CD14-positive monocyte (primary cell): ENCODE data around the gene CRYBA2. TPM values are rescaled to one million over a fixed set of nuclear protein-coding genes. Genes with fewer than 3 reads are reported as not detected.

Experiments used
- DNase-seq, 3 donors: peaks; one replicate each; pipeline ENCODE4 v3.0.0-alpha.2; 2011 to 2022
- H2AFZ ChIP-seq: 2 replicates; pipeline ENCODE4 v1.6.0; 2012; ENCODE audit warnings: mild to moderate bottlenecking, low read depth, low read length, inconsistent platforms; ENCODE audit not compliant: insufficient read depth, poor library complexity, severe bottlenecking
- H3K27ac ChIP-seq, 2 donors: 1 replicate in 1 of 2; 2 replicates in 1 of 2; pipeline ENCODE4 v1.5.1; 2012 to 2013; ENCODE audit warnings: low read length in 2 of 2, control low read depth in 1 of 2, inconsistent platforms in 1 of 2, low read depth in 1 of 2, mild to moderate bottlenecking in 1 of 2
- H3K27me3 ChIP-seq, 2 donors: one replicate each; pipeline versions ENCODE4 v1.6.0 to v1.6.1; 2011 to 2013; ENCODE audit warnings: low read length in 2 of 2; ENCODE audit not compliant: control insufficient read depth in 2 of 2, insufficient read depth in 2 of 2
- H3K36me3 ChIP-seq, 2 donors: replicated peaks in 1 of 2; 1 replicate in 1 of 2; 2 replicates in 1 of 2; pipeline versions ENCODE4 v1.5.1 to v1.6.1; 2012 to 2013; ENCODE audit warnings: low read length in 2 of 2, control low read depth in 1 of 2, inconsistent platforms in 1 of 2, mild to moderate bottlenecking in 1 of 2; ENCODE audit not compliant: insufficient read depth in 2 of 2, control insufficient read depth in 1 of 2
- H3K4me1 ChIP-seq, 2 donors: 1 replicate in 1 of 2; 2 replicates in 1 of 2; pipeline versions ENCODE4 v1.5.1 to v1.6.1; 2012 to 2013; ENCODE audit warnings: low read length in 2 of 2, control low read depth in 1 of 2, inconsistent platforms in 1 of 2, mild to moderate bottlenecking in 1 of 2, moderate library complexity in 1 of 2; ENCODE audit not compliant: insufficient read depth in 2 of 2, control insufficient read depth in 1 of 2
- H3K4me2 ChIP-seq: replicated peaks from 2 replicates; pipeline ENCODE3; 2012; ENCODE audit warnings: low read length, moderate library complexity, mild to moderate bottlenecking; ENCODE audit not compliant: poor library complexity, severe bottlenecking; ENCODE audit errors: extremely low read depth
- H3K4me3 ChIP-seq, 3 experiments: fragments of 200-600 bp in 1 of 3; sonication (generic) in 1 of 3; replicated peaks in 1 of 3; 1 replicate in 2 of 3; 2 replicates in 1 of 3; pipeline ENCODE4 v1.5.1; 2011 to 2013; ENCODE audit warnings: low read length in 3 of 3, mild to moderate bottlenecking in 3 of 3, control low read depth in 2 of 3, low read depth in 2 of 3, inconsistent platforms in 1 of 3, moderate library complexity in 1 of 3
- H3K79me2 ChIP-seq: 2 replicates; pipeline ENCODE4 v1.6.0; 2012; ENCODE audit warnings: mild to moderate bottlenecking, control low read depth, inconsistent platforms, low read length, moderate library complexity; ENCODE audit not compliant: insufficient read depth
- H3K9ac ChIP-seq: 2 replicates; pipeline ENCODE4 v1.6.0; 2017; ENCODE audit warnings: low read length, mild to moderate bottlenecking; ENCODE audit not compliant: insufficient read depth, poor library complexity, severe bottlenecking
- H3K9me3 ChIP-seq, 2 donors: replicated peaks in 1 of 2; 1 replicate in 1 of 2; 2 replicates in 1 of 2; pipeline versions ENCODE4 v1.5.1 to v1.6.1; 2012 to 2013; ENCODE audit warnings: low read length in 2 of 2, control low read depth in 1 of 2; ENCODE audit not compliant: control insufficient read depth in 1 of 2, insufficient read depth in 1 of 2
- H4K20me1 ChIP-seq: 2 replicates; pipeline ENCODE4 v1.6.0; 2012; ENCODE audit warnings: mild to moderate bottlenecking, low read length, control low read depth, moderate library complexity; ENCODE audit not compliant: insufficient read depth
- H3K27ac Mint-ChIP-seq, 7 donors: one replicate each; pipeline ENCODE4 v1.8.0; 2020; ENCODE audit warnings: mild to moderate bottlenecking in 7 of 7, mixed read lengths in 7 of 7, moderate library complexity in 6 of 7, inconsistent platforms in 2 of 7
- H3K27me3 Mint-ChIP-seq, 3 donors: one replicate each; pipeline ENCODE4 v1.8.0; 2021 to 2022; ENCODE audit warnings: low read depth in 3 of 3, mild to moderate bottlenecking in 3 of 3, mixed read lengths in 3 of 3, moderate library complexity in 3 of 3, inconsistent platforms in 1 of 3
- H3K36me3 Mint-ChIP-seq, 2 donors: one replicate each; pipeline ENCODE4 v1.8.0; 2020; ENCODE audit warnings: mixed read lengths in 2 of 2, inconsistent platforms in 1 of 2, mild to moderate bottlenecking in 1 of 2
- H3K4me1 Mint-ChIP-seq: one replicate; pipeline ENCODE4 v1.8.0; 2020; ENCODE audit warnings: mild to moderate bottlenecking, mixed read lengths
- H3K4me3 Mint-ChIP-seq, 2 donors: one replicate each; pipeline ENCODE4 v1.8.0; 2020; ENCODE audit warnings: mild to moderate bottlenecking in 2 of 2, mixed read lengths in 2 of 2, moderate library complexity in 1 of 2
- H3K9me3 Mint-ChIP-seq, 7 donors: one replicate each; pipeline ENCODE4 v1.8.0; 2020 to 2022; ENCODE audit warnings: mixed read lengths in 7 of 7, mild to moderate bottlenecking in 6 of 7, moderate library complexity in 6 of 7, inconsistent platforms in 2 of 7
- WGBS: methylation state at CpG from one replicate; pipeline ENCODE4 v1.1.5; 2013; ENCODE audit warnings: missing lambda C conversion rate; ENCODE audit not compliant: insufficient coverage; 5-methylcytosine and 5-hydroxymethylcytosine counted together
- intact Hi-C, 2 donors: fragments of 100-400 bp; cut with micrococcal nuclease; formaldehyde crosslinking; loops; one replicate each; pipeline versions ENCODE4 v1.15.0 to v1.15.1; 2023
- polyA plus RNA-seq, 3 donors: library from polyadenylated mRNA; depleted of rRNA in 1 of 3; unstranded in 2 of 3; stranded (reverse) in 1 of 3; fragments of 300-500 nt in 2 of 3; fragments of >200 nt in 1 of 3; fragmentation: Illumina TruSeq in 2 of 3; gene quantifications; 1 replicate in 2 of 3; 2 replicates in 1 of 3; pipeline ENCODE4 v1.2.3, GENCODE V29; 2012 to 2021
- TF ChIP-seq, protein P1 (sequence below): fragments of 200-600 bp; IDR thresholded peaks from one replicate; pipeline ENCODE4 v1.8.0; 2022; ENCODE audit warnings: antibody characterized with exemption, mild to moderate bottlenecking

The CRYBA2 gene
- polyA plus RNA-seq, 3 donors: not detected

DNA sequence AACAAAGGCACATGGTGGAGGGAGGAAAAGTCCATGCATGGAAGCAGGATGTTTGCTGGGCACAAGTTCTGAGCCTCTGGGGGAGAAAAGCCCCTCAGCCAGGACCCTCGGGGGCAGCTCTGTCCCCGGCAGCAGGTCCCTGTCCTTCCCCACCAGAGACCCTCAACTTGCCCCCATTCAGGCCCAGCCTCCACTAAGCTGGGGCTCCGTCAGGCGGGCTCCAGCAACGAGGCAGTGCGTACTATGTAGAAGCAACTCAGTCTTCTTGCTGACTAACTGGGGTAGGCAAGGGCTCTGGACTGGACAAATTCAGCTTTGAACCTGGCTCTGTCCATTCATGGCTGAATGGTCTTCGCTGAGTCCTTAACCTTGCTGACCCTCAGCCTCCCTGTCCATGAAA, 25.1 kb upstream of the CRYBA2 start:
- Histone ChIP-seq H2AFZ (no peak overlapping the region), H3K4me3 (no peak overlapping the region), H3K9ac (no peak overlapping the region), H3K36me3 (no peaks in the 10 kb centered on the region), H4K20me1 (no peaks in the 10 kb centered on the region), H3K4me2 (no peak overlapping the region), H3K27ac (no peak overlapping the region), H3K27me3 (no peaks in the 10 kb centered on the region), H3K4me1 (peaks cover 11 to 17% of the 10 kb centered on the region in 2 donors), H3K79me2 (no peaks in the 10 kb centered on the region), H3K9me3 (no peaks in the 10 kb centered on the region)
- intact Hi-C loops: no loop called here
- Mint-ChIP-seq H3K4me1 (peaks cover 11% of the 10 kb centered on the region), H3K36me3 (no peaks in the 10 kb centered on the region), H3K9me3 (no peaks in the 10 kb centered on the region), H3K27me3 (peaks cover 8 to 23% (median 18%) of the 10 kb centered on the region in 3 donors), H3K27ac (no peak overlapping the region), H3K4me3 (no peak overlapping the region)
- WGBS: 100% methylated on average over 6 of the region's 7 CpGs
- DNase-seq: no peak
- TF ChIP-seq, protein P1, sequence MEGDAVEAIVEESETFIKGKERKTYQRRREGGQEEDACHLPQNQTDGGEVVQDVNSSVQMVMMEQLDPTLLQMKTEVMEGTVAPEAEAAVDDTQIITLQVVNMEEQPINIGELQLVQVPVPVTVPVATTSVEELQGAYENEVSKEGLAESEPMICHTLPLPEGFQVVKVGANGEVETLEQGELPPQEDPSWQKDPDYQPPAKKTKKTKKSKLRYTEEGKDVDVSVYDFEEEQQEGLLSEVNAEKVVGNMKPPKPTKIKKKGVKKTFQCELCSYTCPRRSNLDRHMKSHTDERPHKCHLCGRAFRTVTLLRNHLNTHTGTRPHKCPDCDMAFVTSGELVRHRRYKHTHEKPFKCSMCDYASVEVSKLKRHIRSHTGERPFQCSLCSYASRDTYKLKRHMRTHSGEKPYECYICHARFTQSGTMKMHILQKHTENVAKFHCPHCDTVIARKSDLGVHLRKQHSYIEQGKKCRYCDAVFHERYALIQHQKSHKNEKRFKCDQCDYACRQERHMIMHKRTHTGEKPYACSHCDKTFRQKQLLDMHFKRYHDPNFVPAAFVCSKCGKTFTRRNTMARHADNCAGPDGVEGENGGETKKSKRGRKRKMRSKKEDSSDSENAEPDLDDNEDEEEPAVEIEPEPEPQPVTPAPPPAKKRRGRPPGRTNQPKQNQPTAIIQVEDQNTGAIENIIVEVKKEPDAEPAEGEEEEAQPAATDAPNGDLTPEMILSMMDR: no peak

DNA sequence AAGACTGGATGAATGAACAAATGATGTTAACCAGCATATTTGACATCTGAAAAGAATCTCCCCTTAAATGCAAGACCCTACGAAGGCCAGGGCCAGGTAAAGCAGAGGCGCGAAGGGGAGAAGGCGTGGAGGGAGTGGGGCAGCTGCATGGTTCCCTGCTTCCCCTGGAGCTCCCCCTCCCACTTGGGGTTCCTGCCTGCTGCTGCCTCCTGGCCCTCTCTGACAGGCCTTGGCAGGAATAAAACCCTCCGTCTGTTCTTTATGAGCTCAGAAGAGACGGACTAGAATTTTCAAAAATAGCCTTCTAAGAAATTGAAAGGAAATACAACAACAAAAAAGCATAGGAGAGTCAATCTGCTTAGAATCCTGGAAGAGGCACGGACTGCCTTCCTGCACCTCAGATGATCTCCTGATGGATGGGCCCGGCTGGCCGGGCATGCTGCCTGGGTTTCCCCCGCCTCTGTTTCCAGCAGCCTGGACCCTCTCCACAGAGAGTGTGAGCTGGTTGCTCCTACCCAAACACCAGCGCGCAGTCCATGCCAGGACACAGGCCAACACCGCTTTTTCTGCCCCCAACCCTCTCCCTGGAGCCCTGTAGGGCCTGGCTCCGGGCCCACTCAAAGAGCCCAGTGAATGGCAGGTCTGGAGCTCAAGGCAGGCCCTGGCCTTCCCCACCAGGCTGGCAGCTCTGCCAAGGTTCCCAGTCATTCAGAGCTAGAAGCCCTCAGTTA, 24.1 kb upstream of the CRYBA2 start:
- no peak overlapping the region for H3K4me2 ChIP-seq
- H3K4me1 Mint-ChIP-seq: peaks cover 11% of the 10 kb centered on the region
- H3K27ac Mint-ChIP-seq: no peak overlapping the region
- H3K36me3 ChIP-seq: no peaks in the 10 kb centered on the region
- no peaks in the 10 kb centered on the region for H3K79me2 ChIP-seq
- H3K4me3 Mint-ChIP-seq: no peak overlapping the region
- H3K27me3 ChIP-seq: no peaks in the 10 kb centered on the region
- H3K9ac ChIP-seq: no peak overlapping the region
- H2AFZ ChIP-seq: no peak overlapping the region
- no peak overlapping the region for H3K4me3 ChIP-seq
- peaks cover 11 to 17% of the 10 kb centered on the region in 2 donors for H3K4me1 ChIP-seq
- no peaks in the 10 kb centered on the region for H3K9me3 Mint-ChIP-seq
- H3K27me3 Mint-ChIP-seq: peaks cover 10 to 26% (median 21%) of the 10 kb centered on the region in 3 donors
- no peak for DNase-seq
- H3K27ac ChIP-seq: no peak overlapping the region
- H4K20me1 ChIP-seq: no peaks in the 10 kb centered on the region
- no peaks in the 10 kb centered on the region for H3K9me3 ChIP-seq
- H3K36me3 Mint-ChIP-seq: no peaks in the 10 kb centered on the region
- TF ChIP-seq, protein P1: no peak
- 98% methylated on average over 4 of the region's 14 CpGs for WGBS
- intact Hi-C loops: no loop called here
